HFF-Myc (cell line): Measurements from ENCODE around the gene SLC27A3.
"Not testable (repeated sequence)": the region's sequence is repeated elsewhere in the genome, so short reads cannot be mapped to it uniquely, and the experiment has no call there.

Experiments
- DNase-seq: peaks from one replicate; pipeline ENCODE4 v3.0.0-alpha.2; 2011; ENCODE audit warnings: low read depth; ENCODE audit errors: extremely low read depth
- H3K4me3 ChIP-seq: replicated peaks from 2 replicates; pipeline ENCODE4 v1.5.1; 2011; ENCODE audit warnings: low read depth, mild to moderate bottlenecking, control low read depth, low read length
- CTCF ChIP-seq: IDR thresholded peaks from 2 replicates; pipeline ENCODE4 v1.5.1; 2012; ENCODE audit warnings: mild to moderate bottlenecking, low read depth, low read length, control low read depth; ENCODE audit errors: missing control alignments

SLC27A3 gene

GRCh38 chr1:153776845-153777370, 1.7 kb downstream of the SLC27A3 start:
- no peak for TF ChIP-seq CTCF
- no peak overlapping the region for H3K4me3 ChIP-seq

DNA sequence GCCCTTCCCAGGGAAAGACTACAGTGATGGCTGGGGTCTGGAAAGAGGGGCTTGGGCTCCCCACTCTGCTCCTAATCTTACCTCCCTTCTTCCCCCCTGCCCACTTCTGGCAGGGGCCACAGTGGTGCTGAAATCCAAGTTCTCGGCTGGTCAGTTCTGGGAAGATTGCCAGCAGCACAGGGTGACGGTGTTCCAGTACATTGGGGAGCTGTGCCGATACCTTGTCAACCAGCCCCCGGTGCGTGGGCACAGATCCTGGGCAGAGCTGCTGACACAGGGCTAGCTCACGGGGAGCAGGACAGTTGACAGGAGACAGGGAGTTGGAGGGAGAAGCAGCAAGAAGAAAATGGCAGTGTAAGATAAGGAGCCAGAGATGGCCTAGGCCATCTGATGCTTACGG, 2.4 kb downstream of the SLC27A3 start:
- no peak overlapping the region for H3K4me3 ChIP-seq
- no peak for TF ChIP-seq CTCF
- no peak for DNase-seq

More at GRCh38 chr1:153776845-153777370, 1.7 kb downstream of the SLC27A3 start:
- no peak for DNase-seq

DNA sequence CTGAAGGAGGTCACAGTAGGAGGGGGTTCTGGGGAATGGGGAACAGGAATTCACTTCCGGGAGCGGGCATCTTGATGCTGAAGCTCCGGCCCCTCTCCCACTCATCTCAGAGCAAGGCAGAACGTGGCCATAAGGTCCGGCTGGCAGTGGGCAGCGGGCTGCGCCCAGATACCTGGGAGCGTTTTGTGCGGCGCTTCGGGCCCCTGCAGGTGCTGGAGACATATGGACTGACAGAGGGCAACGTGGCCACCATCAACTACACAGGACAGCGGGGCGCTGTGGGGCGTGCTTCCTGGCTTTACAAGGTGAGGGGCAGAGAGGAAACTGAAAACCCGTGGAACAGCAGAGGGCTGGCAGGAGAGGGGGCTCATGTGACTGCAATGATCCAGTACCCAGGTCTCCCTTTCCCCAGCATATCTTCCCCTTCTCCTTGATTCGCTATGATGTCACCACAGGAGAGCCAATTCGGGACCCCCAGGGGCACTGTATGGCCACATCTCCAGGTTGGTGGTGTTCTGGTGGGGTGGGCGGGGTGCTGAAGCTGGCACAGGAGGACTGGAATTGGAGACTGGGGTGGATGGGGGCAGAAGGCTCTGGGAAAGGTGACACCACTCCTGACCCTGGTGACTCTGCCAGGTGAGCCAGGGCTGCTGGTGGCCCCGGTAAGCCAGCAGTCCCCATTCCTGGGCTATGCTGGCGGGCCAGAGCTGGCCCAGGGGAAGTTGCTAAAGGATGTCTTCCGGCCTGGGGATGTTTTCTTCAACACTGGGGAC, 3.0 kb downstream of the SLC27A3 start:
- DNase-seq: no peak
- no peak overlapping the region for H3K4me3 ChIP-seq
- TF ChIP-seq CTCF: no peak

DNA sequence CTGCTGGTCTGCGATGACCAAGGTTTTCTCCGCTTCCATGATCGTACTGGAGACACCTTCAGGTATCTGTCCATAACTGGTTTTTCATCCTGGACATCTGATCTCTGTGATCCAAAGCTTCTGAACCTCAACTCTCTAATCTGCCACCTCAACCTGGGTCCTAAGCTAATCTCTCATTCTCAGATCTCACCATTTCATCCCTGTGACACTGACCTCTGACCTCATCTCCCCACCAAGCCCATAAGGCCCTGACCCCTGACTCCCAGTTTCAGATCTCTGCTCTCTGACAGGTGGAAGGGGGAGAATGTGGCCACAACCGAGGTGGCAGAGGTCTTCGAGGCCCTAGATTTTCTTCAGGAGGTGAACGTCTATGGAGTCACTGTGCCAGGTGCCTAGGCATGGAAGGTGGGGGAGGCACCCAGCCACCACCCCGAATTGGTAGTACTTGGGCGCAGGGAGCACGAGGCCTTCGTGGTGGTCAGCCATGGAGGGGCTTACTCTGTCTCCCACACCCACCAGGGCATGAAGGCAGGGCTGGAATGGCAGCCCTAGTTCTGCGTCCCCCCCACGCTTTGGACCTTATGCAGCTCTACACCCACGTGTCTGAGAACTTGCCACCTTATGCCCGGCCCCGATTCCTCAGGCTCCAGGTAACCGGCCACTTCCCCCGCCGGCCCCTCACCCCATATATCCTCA, 3.8 kb downstream of the SLC27A3 start:
- no peak overlapping the region for H3K4me3 ChIP-seq
- no peak for DNase-seq
- no peak for TF ChIP-seq CTCF

GRCh38 chr1:153779781-153780541, 4.8 kb downstream of the SLC27A3 start:
- H3K4me3 ChIP-seq: no peak overlapping the region
- no peak for TF ChIP-seq CTCF
- DNase-seq: no peak

DNA sequence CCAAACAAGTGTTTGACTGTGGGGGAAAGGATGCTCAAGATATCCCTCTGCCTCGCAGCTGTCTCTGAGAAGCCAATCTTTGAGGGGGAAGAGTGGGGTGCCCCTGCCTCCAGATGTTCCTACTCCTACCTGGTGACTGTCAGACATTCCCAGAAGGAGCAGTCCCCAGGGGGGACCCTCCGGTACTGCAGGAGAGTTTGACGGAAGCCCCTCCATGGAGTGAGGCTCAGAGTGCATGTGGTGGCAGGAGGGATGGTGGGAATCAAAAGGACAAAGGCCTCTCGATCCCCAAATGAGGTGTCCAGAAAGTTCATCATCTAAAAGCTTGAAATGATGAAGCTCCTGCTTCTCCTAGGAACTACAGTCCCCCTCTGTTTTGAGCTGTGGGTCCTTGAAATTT, 5.3 kb downstream of the SLC27A3 start:
- no peak overlapping the region for H3K4me3 ChIP-seq
- TF ChIP-seq CTCF: no peak

DNA sequence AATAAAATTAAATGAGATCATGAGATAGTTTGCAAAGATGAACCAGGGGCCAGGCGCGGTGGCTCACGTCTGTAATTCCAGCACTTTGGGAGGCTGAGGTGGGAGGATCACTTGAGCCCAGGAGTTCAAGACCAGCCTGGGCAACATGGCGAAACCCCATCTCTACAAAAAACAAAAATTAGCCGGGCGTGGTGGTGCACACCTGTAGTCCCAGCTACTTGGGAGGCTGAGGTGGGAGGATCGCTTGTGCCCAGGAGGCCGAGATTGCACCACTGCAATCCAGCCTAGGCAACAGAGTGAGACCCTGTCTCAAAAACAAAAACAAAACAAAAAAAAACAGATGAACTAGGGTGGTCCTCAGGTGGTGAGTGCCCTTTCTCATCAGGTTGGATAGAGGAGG, 7.4 kb downstream of the SLC27A3 start:
- DNase-seq: not testable (repeated sequence)
- peak overlapping the region; percentile 52 for H3K4me3 ChIP-seq

More for the DNA sequence above, 5.3 kb downstream of the SLC27A3 start:
- DNase-seq: no peak
